ENCODE results near the gene MARCO.
"Not testable (repeated sequence)": the region's sequence is repeated elsewhere in the genome, so short reads cannot be mapped to it uniquely, and the experiment has no call there.

The MARCO gene

GRCh38 chr2:118932949-118933348, 9.0 kb upstream of the MARCO start:
- no peak for DNase-seq

DNA sequence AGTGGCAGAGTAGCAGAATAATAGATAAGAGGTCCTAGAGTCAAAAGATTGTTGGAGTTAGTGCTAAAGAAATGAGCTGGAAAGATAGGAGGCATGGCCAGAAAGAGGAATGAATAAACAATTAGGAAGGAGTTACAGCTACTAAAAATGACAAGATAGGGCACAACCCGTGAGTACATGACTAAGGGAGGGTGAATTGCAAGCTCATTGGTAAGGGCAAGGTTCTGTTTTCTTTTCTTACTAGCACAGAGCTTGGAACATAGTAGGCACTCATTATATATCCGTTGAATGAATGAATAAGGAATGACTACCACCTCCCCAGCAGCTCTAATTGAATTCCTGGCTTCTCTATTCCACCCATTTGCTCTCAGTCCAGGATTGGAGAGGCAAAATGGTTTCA, 5.7 kb upstream of the MARCO start:
- DNase-seq: no peak

DNA sequence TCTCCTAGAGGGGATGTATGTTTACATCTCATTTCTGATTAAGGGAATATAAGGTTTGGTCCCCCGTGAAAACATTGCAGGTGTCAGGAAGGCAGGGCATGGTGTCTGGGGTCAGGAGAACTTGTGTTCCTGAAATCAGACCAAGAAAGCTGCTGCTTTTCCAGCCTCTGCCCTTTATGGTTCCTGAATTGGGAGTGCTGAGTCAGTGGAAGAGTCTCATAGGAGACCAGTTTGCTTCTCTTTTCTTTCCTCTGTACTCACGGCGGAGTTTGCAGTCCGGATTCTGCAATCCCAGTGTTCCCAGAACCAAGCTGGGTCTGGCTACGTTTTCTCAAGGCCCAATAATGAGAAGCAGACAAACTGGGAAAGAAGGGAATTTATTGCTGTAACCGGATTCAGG, 5.1 kb upstream of the MARCO start:
- DNase-seq: no peak

DNA sequence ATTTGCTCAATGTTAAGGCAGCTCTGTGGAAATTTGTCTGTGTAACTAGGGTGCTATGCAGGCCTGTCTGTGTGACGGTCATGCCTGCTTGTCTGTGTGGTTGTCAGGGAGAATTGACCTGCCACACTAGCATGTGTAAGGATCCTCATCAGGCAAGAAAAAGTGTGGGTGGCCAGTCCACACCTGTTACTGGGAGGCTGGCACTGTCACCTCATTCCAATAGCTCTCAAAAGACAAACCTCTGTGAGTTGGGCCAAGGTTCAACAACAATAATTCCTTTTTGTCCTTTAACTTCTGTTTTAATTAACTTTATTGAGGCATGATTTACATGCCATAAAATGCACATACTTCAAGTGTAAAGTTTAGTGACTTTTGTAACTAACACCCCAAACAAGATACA, 4.2 kb upstream of the MARCO start:
- no peak for DNase-seq

GRCh38 chr2:118939994-118940393, 2.0 kb upstream of the MARCO start:
- DNase-seq: no peak

- DNase-seq: no peak
Observed at GRCh38 chr2:118940486-118941120, 1.4 kb upstream of the MARCO start.

DNA sequence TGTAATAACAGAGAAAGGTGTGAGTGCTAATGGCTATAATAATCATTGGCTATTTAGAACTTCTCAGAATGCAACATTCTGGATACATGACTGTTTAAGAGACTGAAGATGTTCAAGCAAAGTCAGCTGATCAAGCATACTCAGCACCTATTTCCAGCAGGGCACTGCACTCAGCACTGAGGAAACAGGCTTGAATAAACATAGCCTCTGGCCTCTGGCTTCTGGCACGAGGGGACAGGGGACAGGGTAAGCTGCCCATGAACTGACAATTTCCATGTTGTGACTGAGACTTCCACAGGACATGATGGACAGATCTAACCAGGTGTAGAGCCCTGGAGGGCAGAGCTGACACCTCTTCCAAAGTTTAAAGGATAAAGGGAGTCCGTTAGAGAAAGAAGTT, 1.3 kb downstream of the MARCO start:
- DNase-seq: no peak

DNA sequence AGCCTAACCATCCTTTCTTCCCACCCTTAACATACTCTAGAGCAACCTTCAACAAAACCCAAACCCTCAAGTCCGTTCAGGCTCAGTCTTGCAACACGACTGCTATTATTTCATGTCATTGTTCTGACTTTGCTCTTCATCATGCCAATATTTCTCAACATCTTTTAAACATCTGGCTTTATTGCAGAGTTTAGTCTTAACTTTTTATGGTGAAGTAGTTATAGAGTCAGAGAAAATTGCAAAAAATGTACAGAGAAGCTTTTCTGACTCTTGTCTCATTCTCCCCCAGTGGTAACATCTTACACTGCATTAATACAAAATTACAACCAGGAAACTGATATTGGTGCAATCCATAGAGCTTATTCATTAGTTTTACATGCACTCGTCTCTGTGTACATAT, 3.9 kb downstream of the MARCO start:
- DNase-seq: no peak

DNA sequence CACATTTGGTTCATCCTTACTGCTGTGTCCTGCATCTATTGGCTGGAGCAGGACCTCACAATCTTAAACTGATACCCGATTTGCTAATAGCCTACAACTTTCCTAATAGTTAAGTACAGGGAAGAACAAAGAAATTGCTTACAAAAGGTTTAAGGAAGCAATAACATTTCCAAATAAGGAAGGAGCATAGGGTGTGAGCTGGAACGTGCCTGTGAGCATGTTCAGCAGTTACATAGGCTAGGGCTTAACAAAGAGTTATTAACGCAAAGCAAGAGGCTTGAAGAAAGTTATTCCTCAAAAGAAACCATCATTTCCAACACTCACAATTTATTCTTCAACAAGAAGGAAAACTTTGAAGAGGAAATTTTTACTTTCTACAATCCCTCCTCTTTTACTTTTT, 6.3 kb downstream of the MARCO start:
- DNase-seq: not testable (repeated sequence)

- no peak for DNase-seq
Observed at GRCh38 chr2:118954297-118955060, 12.5 kb downstream of the MARCO start.

DNA sequence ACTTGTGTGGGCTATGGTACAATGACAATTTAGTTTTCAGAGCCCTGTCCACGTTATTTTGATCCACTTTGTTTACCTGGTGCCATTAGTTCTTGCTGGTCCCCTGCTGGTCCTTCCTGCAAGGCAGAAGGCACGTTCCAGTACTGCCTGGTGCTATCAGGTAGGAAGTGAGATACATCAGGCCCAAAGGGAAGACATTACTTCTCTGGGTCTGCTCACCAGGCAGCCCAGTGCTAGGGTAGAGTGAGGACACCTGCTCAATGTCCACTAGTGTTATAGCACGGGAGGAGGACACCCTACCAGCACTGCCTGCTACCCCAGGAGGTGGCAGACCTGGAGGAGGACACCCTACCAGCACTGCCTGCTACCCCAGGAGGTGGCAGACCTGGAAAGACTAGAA, 23.7 kb downstream of the MARCO start:
- no peak for DNase-seq

- DNase-seq: no peak
Observed at GRCh38 chr2:118967124-118967880, 25.3 kb downstream of the MARCO start.

DNA sequence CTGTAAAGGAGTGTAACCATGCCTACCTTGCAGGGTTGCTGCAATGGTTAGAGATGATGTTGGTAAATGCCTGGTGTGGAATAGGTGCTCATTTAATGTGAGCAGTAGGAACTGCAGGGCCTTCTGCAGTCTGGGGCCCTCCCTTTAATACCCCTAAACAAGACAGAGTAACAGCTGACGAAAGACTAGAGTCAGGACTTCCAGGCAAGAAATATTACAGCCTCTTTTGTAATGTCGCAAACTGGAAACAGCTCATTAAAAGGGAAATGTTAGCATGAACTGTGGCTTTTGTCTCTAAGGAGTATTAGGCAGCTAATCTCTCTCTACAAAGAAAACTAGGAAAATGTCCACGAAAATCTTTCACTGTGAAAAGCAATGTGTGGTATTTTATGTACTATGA, 26.0 kb downstream of the MARCO start:
- DNase-seq: no peak

DNA sequence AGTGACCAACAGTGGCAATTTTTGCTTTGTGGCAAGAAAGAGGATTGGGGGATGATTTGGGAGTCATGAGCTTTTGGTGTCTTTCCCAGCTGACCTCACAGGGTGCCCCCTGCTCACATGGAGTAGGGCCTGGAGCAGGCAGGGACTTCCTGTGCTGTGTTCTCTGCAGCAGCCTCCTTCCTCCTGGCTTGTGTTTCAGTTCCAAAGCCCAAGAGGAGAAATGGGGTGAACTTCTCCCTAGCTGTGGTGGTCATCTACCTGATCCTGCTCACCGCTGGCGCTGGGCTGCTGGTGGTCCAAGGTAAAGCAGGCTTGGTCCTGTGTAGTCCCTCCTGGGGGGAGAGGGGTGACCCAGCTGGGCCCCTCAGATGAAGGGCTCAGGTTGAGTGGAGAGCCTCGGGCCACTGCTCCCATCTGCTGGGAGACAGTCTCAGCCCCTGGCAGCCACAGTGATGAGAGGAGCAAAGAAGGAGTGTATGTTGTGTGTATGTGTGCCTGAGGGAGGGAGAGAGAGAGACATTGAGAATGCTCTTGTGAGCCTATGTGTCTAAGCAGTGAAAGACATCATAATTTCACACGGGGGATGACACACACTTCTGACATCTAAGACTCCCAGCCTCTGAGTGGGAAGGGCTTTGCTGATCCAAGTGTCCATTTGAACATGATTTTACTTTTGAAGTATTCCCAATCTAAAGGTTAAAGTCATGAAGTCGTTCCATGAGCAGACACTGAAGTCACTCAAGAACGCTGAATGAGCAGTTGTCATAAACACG, 27.2 kb downstream of the MARCO start:
- no peak for DNase-seq

DNA sequence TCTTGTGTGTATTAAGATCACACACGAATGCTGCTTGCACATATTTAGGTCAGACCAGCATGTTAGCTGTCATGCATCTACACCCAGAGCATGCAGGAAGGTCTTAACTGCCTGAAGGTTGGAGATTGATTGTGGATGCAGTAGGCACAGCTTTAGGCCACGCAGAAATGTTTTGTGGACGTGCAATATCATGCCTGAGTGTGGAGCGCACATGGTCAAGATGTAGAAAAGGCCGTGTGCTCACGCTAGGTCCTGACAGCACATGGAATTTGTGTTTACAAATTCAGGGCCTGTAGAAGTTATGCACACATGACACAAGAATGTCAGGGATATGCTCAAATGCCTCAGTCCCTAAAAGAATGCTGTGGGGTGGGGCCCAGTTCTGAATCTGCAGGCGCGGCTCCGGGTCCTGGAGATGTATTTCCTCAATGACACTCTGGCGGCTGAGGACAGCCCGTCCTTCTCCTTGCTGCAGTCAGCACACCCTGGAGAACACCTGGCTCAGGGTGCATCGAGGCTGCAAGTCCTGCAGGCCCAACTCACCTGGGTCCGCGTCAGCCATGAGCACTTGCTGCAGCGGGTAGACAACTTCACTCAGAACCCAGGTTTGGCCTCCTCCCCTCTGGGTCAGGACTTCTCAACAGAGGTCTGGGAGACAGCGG, 27.9 kb downstream of the MARCO start:
- DNase-seq: no peak

DNA sequence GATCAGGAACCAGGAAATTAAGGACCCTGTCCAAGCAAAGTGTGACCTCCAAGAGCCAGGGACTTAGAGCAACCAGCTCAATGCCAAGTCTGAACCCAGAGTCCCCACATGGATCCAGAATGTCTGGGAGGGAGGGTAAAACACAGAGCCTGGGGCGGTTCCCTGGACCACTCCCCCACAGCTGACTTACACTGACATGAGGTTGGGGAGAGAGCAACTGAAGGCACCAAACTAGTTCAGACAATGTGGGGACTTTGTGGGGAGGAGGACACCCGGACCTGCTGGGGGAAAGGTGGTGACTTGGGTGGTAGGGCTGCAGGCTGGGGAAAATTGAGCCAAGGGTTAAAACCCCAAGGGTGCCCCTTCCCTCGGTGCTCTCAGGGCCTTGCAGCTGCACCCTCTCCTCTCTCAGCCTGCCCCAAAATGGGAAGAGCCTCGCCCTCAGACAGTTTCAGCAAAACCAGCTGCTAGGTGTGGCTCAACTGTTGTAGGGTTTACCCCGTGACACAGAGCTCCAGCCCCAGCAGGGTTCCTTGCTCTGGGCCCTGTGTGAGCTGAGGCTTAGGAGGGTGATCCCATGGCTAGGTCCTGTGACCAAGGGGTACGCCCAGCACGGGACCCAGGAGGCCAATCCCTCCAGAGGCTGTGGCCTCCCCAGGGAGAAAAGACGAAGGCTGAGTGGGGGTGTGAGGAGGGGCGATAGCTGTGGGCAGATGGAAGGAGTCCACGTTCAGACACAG, 28.6 kb downstream of the MARCO start:
- no peak for DNase-seq

GRCh38 chr2:118971245-118972122, 29.5 kb downstream of the MARCO start:
- no peak for DNase-seq

GRCh38 chr2:118973542-118973951, 31.6 kb downstream of the MARCO start:
- DNase-seq: no peak

DNA sequence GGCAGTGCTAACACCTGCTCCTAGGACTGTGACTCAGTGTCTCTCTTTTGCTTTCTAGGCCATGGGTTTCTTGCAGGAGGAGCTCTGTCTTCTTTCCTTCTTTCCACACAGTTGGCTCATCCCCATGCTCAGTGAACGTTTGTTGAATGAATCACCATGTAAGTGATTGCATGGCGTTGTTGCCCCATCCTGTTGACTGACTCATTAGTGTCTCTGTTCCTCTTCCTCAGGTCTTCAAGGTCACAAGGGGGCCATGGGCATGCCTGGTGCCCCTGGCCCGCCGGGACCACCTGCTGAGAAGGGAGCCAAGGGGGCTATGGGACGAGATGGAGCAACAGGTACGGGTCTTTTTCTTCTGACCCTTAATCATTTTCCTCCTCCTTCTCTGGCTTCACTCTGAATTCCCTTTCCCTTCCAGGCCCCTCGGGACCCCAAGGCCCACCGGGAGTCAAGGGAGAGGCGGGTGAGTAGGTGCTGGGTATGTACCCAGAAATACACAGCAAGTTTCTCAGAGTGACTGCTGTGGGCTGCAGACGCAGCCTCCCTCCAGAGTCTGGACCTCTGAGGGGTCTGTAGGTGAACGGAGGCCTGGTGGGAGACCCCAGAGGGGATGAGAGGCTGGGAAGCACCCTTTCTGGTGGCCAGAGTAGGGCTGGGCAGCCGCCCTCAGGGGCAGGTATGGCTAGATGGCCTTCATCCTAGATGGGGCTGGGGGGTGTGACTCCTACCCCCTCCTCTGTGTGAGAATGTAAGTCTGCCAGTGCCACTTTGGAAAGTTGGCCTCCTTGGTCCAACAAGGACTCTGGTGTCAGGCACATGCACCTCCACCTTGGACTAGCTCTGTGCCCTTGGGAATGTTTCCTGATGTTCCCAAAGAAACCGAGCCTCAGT, 32.4 kb downstream of the MARCO start:
- no peak for DNase-seq

DNA sequence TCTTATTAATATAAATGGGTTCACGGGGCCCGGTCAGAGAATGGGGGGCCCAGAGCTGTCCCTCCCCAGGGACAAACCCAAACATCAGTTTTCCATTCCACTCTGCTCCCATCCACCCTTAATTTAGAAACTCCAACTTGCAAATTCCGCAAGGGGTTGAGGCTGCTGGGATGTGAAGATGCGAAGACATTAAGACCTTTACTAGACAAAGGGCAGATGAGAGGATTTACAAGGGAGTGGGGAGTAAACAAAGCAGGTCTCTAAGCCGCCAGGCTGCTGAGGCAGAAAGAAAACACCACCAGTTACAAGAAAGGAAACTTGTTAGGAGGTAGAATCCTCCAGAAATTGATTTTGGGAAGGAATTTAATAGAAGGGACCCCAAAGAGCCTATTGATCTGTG, 33.1 kb downstream of the MARCO start:
- no peak for DNase-seq
